ENCODE measurements around the gene CELSR1.
"Not testable (repeated sequence)": the region's sequence is repeated elsewhere in the genome, so short reads cannot be mapped to it uniquely, and the experiment has no call there.

- not testable (repeated sequence) for TF ChIP-seq CTCF (IDR thresholded peaks at IDR 0.05; ENCODE audit: low read depth, low read length); EZH2phosphoT487 (IDR thresholded peaks at IDR 0.05; ENCODE audit: low read depth)
Observed at GRCh38 chr22:46403880-46404279, 133.5 kb downstream of the CELSR1 start.

All from OCI-LY3 (cell line).